ENCODE measurements around the gene FIGN.

Gene FIGN

GRCh38 chr2:163662141-163662780, 73.5 kb downstream of the FIGN start:
- no peak for DNase-seq

- DNase-seq: no peak
Measured at GRCh38 chr2:163659224-163659623, 76.6 kb downstream of the FIGN start.

- no peak for DNase-seq
Measured at GRCh38 chr2:163658556-163658955, 77.3 kb downstream of the FIGN start.

GRCh38 chr2:163657281-163657656, 78.5 kb downstream of the FIGN start:
- DNase-seq: no peak

DNA sequence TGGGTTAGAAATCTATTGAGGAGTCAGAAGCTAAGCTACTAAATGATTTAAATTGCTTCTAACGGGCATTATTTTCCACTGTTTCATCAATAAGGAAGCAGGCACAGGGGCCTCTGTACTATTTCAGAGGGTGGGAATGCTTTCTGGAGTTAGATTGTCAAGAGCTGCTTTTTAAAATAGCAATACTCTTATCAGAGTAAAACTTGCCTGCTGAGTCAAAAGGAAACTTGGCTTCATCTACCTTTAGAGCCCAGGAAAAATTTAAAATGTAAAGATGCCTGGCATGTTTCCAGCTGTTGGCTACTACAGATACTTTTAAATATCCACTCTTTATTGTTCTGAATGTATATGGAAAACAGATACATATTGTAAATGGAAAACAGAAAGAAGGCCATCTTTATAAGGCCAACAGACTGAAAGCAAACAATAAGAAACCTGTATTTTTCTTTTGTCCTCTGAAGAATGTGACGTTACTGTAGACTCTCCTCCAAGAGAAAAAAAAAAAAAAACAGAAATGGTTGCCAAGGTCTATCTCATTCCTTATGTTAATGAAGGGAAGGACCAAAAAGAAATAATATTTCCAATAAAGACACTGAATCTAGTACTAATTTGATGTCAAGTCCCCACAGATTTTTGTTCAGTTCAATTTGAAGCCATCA, 79.1 kb downstream of the FIGN start:
- DNase-seq: no peak

GRCh38 chr2:163655667-163656066, 80.1 kb downstream of the FIGN start:
- no peak for DNase-seq

DNA sequence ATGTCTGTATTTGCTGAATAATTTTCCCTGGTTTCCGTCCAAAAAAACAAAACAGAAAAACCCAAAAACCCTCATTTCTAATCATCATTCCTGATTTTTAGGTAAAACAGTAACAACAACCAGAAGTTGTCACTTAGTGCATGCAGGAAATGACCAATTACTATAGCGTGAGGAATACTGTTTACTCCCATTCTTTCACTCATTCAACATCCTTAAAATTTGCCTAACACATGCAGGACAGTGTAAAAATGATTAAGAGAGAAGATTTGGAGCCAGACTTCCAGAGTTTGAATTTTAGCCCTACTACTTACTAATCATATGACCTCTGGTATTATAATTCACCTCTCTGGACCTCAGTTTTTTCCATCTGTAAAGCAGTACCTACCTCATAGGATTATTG, 83.1 kb downstream of the FIGN start:
- DNase-seq: no peak

- DNase-seq: no peak
Measured at GRCh38 chr2:163649080-163649479, 86.7 kb downstream of the FIGN start.

DNA sequence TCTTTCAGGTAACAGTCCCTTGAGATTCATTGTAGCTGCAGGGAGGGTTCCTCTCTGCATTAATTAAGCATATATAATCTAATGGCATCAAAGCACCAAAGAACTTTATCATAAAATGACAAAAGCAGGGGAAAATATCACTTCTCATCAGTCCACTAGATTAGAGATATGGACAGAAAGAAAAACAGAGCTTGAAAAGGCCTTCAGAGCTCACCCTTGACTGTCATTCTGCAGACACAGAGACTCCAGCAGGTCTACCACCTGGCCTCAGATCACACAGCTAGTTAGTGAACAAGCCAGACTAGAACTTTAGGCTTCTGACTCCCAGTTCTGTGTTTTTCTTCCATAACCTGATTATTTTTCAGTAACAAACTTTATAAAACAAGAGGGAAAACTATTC, 88.5 kb downstream of the FIGN start:
- no peak for DNase-seq

GRCh38 chr2:163646687-163647086, 89.1 kb downstream of the FIGN start:
- DNase-seq: no peak

- DNase-seq: no peak
Measured at GRCh38 chr2:163644238-163644637, 91.6 kb downstream of the FIGN start.

GRCh38 chr2:163641986-163642385, 93.8 kb downstream of the FIGN start:
- DNase-seq: no peak

DNA sequence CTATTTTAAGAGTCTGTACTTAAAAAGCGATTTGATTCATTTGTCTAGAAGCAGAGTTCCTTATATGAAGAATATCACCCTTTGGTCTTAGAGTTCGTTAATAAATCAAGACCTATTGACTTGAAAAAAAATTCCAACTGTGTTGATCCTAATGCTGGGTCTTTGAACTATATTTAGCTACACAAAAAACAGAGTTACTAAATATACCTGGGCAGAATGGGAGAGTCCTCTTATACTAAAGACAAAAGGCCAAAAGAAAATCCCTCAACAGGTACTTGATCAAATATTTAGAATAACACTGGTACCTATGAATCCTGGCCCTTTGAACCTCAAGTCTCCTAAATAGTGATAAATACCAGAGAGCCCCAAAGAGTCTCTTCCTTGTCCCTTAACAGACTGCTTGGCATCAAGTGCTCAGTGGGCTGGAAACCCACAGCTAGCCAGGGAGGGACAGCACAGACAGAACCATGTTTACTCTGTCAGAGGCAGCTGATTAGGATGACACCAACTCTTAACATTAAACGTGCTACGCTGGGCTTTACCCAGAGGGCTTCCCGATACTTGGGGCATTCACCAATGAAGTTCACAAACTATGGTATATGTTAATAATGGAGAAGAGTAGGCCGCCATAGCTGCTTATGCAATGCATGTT, 95.1 kb downstream of the FIGN start:
- no peak for DNase-seq

- no peak for DNase-seq
Measured at GRCh38 chr2:163637871-163638270, 97.9 kb downstream of the FIGN start.

GRCh38 chr2:163633291-163633690, 102.5 kb downstream of the FIGN start:
- DNase-seq: no peak

DNA sequence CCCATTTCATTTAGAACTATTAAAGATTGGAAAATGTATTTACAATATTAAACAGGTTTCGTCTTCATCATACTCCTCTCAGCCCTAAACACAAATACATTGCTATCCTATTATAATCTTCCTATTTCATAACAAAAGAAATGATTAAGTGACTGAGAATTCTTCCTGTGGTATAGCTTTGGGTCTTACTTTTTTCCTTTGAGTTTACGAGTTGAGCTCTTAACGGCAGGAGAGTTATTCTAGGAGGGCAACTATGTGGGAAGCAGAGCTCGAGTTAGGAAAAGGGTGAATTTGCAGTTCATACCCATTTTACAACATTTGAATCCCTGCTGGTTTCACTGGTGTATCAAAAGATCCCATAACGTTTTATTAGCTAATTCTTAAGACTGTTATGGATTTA, 105.0 kb downstream of the FIGN start:
- no peak for DNase-seq

DNA sequence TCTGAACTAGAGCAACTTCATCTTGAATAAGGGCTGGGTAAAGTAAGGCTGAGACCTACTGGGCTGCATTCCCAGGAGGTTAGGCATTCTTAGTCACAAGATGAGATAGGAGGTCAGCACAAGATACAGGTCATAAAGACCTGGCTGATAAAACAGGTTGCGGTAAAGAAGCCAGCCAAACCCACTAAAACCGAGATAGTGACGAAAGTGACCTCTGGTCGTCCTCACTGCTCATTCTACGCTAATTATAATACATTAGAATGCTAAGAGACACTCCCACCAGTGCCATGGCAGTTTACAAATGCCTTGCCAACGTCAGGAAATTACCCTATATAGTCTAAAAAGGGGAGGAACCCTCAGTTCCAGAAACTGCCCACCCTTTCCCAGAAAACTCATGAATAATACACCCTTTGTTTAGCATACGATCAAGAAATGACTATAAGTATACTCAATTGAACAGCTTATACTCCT, 109.1 kb downstream of the FIGN start:
- no peak for DNase-seq

DNA sequence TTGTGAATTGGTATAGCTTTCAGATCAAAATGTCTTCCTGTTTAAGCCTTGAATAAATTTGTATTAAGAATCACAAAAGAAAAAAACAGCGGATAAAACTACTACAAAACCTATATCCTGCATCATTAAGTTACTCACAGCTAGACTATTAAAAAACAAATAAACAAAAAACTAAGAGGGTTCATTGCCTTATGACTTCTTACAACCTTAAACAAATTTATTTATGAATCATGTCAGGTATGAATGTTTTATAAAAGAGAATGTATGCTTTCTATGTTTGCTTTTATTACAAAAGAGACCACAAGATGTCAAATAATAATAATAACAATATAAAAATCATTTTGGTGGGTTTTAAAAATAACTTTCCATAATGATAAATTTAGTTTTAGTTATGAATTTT, 109.6 kb downstream of the FIGN start:
- DNase-seq: no peak

GRCh38 chr2:163625632-163626031, 110.2 kb downstream of the FIGN start:
- no peak for DNase-seq

DNA sequence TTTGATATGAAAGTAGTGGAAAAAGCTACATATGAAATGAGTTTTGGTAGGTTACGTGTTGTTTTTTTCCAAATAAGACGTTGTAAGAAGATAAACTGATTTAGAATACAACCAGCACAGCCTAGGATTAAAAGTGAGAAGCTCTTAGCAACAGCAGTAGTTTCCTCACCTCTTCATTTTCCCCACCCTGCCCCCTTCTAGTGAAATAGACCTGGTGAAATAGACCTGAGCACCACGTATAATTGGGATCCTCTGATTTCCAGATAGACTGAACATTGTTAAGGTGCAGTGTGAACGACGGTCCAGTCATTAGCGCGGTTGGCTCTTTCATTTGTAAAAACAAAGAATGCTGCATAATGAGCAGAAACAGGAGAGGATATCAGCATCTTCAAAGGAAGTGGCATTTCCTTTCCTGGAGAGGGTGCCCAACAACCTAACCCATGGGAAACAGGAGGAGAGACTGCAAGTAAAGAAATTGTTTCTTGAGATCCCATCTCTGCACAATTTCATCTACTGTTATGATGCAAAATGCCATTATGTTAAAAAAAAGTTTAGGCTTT, 114.3 kb downstream of the FIGN start:
- no peak for DNase-seq

GRCh38 chr2:163617517-163617916, 118.3 kb downstream of the FIGN start:
- DNase-seq: no peak

DNA sequence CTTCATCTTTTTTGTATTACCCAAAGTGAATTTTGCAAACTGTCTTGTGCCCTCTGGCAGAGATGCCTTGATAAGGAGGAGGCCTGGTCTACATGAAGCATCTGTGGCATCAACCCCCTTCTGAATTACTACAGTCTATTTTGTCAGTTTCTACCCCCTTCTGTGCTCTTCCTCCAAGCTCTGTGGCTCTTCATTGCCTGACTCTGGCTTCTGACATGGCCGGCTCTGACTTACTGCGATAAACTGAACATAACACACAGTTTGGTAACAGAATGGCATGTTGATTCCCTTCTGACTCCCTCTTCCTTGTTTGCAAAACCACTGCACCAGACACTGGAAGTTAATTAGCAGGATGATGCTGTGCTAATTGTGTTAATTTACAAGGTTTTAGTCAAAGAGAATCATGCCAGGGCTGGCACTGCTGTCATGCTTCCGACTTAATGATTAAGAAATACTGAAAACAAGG, 122.5 kb downstream of the FIGN start:
- DNase-seq: peak in 1 of 14 donors; percentile 29

- no peak for DNase-seq
Measured at GRCh38 chr2:163612332-163612731, 123.5 kb downstream of the FIGN start.

DNA sequence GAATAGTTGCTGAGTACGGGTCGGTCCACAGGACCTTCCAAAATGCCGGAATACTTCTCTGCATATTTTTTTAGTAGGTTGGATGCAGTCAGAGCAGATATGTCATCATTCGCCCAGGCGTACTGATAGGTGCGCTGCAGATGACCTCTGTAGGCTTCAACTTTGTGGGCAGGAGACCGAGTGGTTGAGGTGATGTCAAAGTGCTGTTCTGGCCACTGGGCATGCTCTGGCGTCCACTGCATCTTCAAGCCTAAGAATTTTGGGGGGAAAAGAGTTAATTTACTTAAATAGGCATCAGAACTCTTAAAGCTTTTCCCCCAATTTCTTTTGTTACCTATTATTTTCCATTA, 124.3 kb downstream of the FIGN start:
- no peak for DNase-seq
